GM19035 (cell line): Measurements from ENCODE around the gene MYL3.

Experiments used
- ATAC-seq: cut with Tn5 transposase; IDR thresholded peaks from one replicate; pipeline ENCODE4 v1.9.1; 2021; ENCODE audit not compliant: unreplicated experiment

Gene MYL3

DNA sequence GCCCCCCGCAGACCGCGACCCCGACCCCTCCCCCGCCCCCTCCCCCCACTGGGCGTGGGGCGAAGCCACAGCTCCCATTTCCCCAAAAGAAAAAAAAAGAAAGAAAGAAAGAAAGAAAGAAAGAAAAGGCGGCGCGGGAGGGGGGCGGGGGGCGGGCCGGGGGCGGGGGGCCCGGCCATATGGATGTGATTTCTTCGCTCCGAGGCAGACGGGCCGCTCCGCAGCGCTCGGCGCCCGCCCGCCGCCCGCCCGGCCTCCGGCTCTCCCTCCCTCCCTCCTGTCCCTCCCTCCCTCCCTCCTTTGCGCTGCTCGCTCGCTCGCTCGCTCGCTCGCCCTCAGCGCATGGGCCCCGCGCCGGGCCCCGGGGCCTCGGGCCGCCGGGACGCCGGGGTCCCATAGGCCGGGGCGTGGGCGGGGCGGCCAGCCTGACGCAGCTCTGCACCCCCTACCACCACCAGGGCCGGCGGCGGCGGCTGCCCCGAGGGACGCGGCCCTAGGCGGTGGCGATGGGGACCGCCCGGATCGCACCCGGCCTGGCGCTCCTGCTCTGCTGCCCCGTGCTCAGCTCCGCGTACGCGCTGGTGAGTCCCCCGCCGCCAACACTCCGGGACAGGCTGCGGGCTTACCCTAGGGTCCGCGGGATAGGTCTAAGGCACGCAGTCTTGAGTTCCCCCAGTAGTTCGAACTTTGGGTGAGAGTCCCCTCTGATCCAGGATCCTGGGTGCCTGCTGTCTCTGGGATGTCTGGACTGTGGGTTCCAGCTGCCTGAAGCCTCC, 20.0 kb upstream of the MYL3 start:
- ATAC-seq = no peak

DNA sequence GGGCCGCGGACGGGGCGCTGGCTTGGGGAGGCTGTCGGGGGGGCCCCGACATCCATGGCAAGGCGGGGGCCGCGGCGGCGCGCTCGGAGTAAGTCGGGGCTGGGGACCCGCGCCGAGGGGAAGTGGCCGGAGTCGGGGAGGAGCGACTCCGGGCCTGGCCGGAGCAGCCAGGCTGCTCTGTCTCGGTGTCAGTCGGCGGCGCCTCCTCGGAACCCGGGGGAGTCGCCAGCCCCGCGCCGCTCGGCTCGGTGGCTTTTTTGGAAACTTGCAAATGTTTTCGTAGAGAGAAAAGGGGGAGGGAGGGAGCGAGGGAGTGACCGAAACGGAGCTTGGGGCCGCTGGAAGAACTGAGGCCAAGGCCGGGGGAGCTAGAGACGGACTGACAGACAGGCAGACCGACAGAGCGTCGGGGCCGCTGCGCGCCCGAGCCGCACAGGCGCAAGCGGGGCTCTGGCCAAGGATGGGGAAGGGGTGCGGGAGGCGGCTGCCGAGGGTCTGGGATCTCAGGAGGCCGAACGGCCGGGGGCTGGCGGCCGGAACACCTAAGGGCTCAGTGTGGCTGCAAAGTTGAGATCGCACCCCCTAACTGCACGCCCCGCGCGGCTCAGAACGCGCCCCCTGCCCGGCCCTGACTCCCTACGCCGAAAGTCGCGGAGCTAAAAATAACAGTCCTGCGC, 19.3 kb upstream of the MYL3 start:
- no peak for ATAC-seq

DNA sequence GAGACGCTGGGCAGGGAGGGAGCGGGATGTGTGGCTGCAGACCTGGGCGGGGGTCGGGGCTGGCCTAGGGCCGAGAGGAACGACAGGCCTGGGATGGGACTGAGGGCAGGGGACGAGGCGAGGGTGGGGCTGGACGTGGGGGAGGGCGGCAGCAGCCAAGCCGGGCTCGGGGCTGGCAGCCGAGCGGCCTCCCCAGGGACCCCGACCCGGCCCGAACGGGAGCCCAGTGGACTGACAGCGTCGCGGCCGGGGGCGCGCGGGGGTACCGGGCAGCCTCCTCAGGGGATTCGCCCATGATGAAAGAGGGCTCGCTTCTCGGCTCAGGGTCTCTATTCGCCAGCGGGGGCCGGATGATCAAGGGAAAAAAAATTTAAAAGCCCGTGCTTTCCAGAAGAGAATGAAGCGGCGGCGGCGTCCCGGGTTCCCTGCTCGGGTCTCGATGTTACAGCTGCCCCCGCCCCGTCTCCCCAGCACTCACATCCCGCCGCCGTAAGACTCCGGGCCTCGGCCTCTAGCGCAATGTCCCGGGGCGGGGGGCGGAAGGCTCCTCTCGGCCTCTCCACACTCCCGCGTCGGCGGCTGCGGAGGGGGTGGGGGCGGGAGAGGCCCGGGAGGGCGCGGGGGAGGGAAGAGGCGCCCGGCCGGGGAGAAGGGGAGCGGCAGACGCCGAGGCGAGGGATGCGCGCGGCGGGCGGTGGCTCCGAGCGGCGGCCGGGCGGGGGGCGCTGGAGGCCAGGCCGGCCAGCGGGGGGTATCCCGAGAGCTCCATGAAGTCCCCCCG, 18.5 kb upstream of the MYL3 start:
- ATAC-seq = no peak

DNA sequence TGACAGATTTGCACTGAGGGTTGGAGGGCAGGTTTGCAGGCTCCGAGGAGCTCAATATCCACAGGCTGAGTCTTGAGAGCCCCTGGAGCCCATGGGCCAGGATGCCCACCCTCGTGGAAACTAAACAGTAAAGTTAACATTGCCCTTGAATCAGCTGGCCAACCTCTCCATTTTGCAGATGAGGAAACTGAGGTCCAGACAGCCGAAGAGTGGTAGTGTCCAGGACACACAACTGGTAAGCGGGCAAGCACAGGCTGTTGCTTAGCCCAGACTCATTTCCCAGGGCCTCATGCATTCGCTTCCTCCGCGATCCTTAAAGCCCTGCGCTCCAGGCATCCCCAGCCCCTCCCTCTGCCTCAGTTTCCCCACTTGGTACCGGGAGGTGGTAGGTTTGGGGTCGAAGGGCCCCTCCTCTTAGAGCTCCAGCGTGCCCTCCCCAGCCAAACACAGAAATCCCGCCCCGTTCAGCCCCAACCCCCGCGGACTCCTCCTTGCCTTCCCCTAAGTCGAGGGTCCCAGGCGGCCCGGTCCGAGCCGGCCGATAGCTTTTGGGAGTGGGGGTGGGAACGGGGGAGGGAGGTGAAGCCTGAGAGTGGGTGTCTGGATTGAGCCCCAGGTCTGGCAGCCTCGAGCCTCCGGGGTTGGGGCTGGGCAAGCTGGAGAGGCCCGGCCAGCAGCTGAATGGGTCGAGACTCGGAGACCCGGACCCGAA, 17.8 kb upstream of the MYL3 start:
- ATAC-seq = no peak

DNA sequence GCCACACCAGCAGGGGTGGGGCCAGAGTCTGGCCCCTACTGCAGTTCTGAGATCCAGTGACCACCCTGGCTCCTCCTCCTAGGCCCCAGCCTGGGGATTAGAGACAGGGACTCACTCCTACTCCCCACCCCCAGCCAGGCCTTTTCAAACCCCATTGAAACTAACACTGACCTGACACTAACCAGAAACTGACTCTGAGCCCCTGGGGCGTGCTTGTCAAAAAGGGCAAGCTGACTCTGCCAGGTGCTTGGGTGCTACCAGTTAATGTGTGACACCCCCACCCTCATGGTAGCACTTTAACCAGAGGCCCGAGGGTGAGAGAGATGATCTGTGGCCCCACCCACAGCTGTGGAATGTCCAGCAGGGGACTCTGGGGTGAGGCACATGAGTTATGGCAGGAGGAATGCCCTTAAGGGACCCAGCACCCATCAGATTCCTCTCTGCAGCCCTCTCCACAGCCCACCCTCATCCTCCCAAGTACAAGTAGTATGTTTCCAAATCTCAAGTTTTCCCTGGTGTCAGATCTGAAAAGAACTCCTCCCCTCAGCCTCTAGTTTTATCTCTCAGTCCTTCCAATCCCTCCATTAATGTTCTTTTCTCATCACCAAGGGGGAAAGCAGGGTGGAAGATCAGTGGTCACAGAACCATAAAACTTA, 15.7 kb upstream of the MYL3 start:
- ATAC-seq = no peak

DNA sequence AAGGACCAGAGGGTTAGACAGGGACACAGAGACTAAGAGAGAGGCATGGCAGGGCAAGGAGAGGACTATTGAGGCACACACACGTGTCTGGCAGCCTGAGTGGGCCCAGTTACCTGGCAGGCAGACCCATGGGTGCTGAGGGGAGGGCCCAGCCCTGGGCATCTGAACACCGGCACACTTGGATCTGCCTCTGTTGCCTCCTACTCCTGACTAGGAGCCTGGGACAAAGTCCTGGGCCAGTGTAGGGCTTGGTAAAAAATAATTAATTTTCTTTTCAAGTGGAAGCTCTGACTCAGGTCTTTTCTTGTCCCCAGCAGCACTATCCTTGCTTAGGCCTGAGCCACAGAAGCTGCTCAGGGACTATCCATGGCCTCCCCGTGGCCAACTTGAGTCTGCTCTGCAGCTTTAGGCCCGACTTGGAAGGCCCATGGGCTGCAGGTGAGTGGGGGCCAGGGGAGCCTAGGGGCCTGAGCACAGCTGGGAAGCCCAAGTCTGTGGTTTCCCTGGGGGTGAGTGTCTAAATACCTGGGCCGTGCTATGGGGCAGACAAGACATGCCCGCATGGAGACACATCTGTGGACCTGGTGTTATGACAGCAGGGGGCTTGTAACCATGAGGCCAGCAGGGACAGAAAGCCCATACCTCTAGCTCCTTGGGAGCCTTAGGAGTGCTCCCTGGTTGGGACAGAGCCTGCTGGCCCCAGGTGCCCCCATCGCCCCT, 14.3 kb upstream of the MYL3 start, which contains the start of gene PTH1R:
Gene PTH1R (plus strand): TSS at position 316 of the 720 bp plus-strand sequence. CDS start 5,839 bp downstream, outside the sequence.
- no peak for ATAC-seq

DNA sequence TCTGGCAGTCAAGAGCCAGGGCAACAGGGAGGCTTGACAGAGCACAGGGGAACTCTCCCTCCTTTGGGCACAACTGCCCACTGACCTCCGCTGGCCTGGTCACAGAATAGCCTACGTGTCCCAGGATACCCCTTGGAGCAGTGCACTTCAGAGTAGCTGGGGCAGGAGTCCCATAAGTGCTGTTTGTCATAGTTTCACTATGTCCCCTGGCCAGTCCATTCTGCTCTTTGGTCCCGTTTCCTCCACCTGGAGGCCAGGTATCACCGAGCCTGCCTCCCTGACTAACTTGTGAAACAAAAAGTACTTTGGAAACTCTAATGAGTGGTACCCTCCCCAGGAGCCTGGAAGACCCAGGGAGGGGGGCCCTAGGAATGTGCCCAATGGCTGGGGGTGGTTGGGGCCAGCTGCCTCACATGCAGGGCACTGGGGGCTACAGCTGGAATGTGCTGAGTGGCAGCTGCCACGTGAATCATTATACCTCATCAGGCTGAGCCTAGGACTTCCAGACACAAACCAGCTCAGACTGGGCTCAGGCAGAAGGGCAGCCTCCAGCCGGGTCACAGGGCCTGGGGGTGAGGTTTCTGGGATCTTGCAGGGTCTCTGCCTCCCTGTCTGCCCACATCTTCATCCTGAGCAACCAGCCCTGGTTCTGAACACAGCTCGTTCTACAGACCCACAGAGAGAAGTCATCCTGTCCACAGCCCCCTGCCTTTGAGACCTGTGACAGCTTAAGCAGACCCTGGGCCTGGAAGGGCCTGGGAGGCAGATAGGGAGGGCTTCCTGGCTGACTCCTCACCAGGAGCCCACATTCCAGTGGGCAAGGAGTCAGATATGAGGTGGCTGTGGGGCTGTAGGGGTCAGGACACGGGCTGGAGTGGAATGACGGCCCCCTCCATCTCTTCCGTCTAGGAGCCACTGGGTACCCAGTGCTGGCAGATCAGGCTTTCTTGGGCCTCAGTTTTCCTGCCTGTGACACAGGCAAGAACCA, 13.4 kb upstream of the MYL3 start:
- ATAC-seq = no peak

DNA sequence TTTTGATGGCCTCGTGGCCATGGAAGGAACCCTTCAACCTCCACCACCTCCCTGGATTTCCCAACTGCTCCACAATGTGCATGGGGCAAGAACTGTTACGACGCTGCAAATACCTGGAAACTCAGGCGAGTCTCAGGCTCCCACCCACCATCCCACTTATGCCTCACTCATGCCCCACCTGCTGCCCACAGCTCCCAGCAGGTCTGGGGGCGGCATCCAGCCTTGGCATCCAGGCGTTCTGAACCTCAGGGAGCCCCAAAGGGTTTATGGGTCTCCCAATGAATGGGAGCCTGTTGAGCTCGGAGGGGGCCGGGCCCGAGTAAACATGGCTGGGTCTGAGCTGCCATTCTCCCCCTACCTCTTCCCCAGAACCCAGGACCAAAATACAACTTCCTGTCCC, 12.3 kb upstream of the MYL3 start:
- no peak for ATAC-seq

DNA sequence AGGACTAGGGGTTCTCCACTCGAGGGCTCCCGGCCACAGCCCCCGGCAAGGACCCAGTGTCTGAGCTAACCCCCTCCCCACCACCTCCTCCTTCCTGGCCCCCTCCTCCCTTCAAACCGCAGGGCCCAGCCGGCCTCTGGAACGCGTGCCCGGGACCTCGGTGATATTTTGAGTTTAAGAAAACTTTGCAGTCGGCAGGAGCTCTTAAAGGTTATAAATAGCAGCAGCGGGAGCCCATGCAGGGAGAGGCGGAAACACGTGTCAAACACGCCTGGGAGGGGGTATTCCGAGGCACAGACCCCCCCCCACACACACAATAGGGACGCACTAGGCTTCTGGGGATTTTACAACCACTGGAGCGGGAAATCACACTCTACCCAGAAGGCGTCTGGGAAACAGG, 11.2 kb upstream of the MYL3 start:
- ATAC-seq = no peak

DNA sequence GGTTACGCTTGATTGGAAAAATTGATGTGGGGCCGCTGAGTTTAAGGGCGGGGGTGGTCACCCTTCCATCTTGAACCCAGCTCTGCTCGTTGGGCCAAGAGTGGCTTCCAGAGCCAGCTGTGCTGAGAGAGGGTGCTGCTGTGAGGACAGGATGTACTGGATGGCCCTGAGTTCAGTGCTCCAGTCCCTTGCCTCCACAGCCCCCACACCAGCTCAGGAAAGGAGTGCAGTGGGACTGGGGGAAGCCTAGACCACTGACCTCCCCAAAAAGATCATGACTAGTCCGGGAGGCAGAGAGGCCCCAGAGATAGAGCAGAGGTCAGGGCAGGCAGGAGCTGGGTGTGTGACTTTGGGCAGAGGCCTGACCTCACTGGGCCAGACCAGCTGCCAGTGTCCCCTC, 10.3 kb upstream of the MYL3 start:
- ATAC-seq = no peak

DNA sequence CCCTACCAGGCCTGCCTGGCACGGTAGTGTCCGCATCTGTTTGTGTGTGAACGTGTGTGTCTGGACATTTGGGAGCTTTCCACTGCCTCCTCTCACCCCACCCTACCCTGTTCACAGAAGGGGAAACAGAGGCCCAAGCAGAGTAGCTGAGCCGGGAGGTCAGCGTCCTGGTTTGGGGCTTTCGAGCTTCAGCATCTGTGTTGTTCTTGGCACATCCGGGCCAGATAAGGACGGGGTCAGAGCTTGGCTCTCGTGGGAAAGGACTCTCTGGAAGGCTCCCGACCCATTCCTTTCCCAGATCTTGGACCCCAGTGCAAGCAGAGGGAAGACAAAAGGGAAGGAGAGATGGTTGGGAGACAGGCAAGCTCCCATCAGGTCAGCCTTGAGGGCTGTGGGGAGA, 8.0 kb upstream of the MYL3 start:
- no peak for ATAC-seq

DNA sequence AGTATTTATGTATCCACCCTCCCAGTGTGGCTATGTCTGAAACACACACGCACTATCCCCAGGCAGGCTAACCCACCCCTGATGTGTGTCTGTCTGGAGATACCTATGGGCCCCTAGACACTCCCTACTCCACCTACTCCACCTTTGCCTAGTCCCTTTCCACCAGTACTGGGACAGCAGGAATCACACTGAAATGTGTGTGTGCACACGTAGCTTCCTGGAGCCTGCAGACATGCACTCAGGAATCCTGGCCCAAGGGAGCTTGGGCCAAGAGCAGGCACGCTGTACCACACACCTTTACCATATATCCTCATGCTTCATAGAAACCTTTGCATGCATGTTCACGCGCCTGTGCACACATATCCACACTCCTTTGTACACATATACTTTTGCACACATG, 7.4 kb upstream of the MYL3 start:
- ATAC-seq = no peak

DNA sequence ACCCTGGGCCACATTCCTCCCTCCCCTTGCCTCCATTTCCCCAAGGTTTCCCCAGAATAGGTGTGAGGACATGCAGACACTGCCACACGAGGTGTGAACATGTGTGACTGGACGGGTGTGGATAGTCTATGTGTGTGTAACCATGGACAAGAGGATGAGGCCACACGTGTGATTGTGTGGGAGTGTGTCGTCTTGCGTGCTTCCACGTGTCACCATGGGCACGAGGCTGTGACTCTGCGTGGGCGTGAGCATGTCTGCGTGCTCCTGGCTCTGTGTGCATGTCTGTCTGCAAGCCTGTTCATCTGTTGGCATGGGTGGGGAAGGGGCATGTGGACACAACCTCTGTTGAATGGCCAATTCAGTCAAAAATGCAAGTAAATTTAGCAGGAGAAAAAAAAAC, 6.2 kb upstream of the MYL3 start:
- ATAC-seq = no peak

DNA sequence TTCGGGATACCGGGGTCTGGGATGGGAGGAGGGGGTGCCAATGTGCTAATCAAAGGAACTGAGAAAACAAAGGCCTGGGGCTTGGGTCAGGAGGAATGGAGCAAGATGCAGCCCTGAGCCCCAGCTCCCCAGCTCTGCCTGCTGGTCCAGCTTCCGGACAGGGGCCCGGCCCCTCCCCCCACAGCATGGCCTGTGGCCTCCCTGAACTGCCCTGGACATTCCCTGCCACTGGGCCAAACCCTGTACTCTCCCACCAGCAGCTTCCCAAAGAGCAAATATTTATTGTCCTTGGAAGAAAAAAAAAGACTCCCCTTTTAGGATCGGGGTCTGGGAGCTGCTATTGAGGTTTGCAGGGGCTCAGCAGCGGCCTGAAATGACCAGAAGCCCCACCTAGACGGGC, 5.7 kb upstream of the MYL3 start:
- ATAC-seq = no peak

DNA sequence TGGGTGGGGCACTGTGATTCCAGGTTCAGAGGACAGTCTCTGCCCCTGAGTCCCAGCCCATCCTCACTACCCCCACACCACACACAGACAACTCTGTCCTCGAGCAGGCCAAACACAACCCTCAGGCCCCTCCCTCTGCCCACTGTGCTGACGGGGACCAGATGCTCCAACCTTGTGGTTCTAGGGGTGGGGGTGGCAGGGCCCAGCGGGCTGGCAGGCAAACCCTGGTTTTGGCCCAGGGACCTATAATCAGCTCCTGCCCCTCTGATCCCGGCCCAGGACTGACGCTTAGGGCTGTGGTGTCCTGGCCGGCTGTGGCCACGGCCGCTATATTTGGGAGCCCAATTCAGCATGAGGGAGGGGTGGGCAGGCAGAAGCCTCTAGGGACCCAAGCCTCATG, 5.0 kb upstream of the MYL3 start:
- no peak for ATAC-seq

DNA sequence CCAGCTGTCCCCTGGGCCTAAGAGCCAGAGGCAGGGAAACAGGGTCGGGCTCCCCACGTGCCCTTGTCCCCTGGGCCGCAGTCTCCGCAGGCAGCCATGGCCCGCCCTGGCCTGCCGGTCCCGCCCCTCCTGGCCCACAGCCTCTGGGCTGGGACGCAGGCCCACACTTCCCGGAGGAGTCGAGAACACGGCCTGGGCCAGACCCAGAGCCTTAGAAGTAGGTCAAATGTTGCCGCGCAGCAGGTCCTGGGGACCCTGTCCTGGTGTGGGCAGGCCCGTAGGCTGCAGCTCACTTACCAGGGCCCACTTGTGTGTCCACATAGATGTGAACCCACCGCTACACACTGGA, 4.3 kb upstream of the MYL3 start:
- no peak for ATAC-seq

DNA sequence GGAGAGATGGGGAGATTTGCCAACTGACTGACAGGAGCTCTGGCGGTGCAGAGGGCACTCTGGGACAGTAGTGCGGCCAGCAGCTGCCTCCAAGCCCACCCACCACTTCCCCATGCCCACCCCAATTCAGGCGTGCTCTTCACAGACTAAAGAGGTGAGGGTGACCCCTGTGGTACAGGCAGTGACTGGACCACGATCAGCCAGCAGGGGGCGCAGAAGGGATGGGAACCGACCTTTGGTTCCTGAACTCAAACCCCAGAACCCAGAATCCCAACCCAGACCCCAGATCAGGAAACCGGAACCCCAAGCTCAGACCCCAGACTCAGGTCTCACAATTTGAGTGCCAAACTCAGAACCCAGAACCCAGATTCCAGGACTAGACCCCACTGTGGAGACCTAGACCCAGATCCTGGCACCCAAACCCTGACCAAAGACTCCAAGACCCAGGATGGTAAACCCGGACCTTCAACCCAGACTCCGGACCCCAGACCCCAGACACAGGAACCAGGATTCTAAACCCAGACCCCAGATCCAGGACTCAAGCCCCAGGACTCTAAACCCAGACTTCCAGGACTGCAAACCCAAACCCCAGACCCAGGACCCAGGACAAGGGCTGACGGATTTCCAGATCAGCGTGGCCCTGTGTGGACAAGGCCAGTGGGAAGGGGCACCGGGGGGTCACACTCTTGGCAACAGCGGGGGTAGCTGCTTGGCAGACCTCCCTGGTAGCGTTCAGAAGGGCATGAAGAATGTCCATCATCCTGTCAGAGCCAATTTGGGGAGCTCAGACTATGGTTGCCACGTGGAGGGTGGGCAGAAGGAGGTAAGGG, 3.7 kb upstream of the MYL3 start:
- no peak for ATAC-seq

DNA sequence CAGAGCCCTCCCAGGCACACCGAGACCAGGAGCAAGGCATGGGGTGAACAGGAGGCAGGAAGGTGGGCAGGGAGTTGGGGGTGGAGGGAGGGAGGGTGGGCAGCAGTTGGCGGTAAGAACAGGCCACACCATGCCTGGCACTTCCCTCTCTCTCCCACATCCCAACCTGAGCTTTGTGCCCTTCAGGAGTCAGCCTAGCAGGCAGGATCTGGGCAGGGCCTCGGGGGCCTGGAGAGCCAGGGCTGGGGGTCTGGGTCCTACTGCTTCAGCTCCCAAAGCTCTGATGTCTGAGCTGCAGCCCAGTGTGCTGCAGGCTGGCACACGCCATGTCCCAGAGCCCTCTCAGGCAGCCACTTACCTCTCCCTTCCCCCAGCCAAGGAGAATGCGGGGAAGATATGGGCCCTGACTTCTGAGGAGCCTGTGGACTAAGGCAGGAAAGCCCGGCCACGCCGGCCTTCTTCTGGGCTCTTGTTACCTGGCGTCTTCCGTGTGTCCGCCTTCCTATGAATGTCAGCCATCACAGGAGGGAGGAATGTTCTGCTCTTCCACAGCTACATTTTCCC, 2.9 kb upstream of the MYL3 start:
- ATAC-seq = no peak
